ENCODE measurements around the gene MDK. TPM values are rescaled to one million over a fixed set of nuclear protein-coding genes. Genes with fewer than 3 reads are reported as not detected.

MDK gene
- total RNA-seq, 2 donors from 2014 or later, result 36.9 to 63.0 TPM

DNA sequence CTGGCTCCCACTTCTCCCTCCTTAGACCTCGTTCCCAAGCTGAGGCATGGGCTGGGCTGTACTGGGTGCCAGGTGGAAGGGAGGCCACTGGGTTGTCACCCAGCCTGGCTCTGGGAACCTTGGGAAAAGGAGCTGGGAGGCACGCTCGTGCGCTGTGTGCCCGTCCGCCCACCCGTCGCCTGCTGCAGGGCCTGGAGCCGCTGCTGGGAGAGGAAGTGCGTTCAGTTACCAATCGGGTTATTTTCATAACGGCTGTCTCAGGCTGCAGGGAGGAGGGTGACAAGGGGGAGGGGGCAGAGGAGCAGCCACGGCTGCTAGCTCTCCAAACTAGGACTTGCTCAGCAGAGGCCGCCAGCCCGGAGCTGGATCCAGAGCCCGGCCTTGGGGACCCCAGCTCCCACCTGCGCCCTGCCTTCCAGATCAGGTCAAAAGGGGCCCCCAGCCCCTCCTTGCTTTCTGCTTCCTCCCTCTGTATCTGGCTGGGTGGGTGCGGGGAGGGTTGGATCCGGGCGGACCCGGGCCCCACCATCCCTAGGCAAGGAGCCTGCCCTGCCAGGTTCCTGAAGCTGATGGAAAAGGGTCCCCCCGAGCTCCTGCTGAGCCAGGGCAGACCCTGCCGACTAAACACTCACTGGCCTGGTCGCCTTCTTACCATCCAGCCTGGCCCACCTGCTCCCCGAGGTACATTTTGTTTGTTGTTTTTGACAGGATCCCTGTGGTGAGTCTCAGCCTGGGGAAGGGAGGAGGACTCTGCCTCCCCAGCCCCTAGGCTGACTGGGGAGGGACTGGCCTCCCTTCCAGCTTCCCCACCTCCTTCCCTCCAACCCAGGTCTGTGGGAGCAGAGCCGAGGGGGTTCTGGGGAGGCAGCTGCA is 19.9 kb upstream of the MDK start:
- TF ChIP-seq POLR2A (IDR thresholded peaks at IDR 0.05), result peak in 2 of 3 donors; percentile 13 to 26
- TF ChIP-seq, protein P1, sequence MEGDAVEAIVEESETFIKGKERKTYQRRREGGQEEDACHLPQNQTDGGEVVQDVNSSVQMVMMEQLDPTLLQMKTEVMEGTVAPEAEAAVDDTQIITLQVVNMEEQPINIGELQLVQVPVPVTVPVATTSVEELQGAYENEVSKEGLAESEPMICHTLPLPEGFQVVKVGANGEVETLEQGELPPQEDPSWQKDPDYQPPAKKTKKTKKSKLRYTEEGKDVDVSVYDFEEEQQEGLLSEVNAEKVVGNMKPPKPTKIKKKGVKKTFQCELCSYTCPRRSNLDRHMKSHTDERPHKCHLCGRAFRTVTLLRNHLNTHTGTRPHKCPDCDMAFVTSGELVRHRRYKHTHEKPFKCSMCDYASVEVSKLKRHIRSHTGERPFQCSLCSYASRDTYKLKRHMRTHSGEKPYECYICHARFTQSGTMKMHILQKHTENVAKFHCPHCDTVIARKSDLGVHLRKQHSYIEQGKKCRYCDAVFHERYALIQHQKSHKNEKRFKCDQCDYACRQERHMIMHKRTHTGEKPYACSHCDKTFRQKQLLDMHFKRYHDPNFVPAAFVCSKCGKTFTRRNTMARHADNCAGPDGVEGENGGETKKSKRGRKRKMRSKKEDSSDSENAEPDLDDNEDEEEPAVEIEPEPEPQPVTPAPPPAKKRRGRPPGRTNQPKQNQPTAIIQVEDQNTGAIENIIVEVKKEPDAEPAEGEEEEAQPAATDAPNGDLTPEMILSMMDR (IDR thresholded peaks at IDR 0.05), result no peak
- peak; percentile 11 for ATAC-seq
- no peak overlapping the region for H3K4me3 ChIP-seq
- DNase-seq, result peak in 3 of 4 donors; percentile 55 to 70 (median 58)
- H3K27me3 ChIP-seq, result no peaks in the 10 kb centered on the region
- WGBS, 2 donors, result 37 to 74% methylated on average over 18 to 26 of the region's 26 CpGs
- H3K4me1 ChIP-seq, result peaks cover 57% of the 10 kb centered on the region
- intact Hi-C loops (cut with DNase I), result no loop called here
- peak overlapping the region in 3 of 4 donors; percentile 6 to 73 (median 58) for H3K27ac ChIP-seq
- H3K36me3 ChIP-seq (replicated peaks in 1 of 2; ENCODE audit: insufficient read depth in 1 of 2, low read depth in 2 of 2), result no peaks in the 10 kb centered on the region
- H3K9me3 ChIP-seq, result no peaks in the 10 kb centered on the region

DNA sequence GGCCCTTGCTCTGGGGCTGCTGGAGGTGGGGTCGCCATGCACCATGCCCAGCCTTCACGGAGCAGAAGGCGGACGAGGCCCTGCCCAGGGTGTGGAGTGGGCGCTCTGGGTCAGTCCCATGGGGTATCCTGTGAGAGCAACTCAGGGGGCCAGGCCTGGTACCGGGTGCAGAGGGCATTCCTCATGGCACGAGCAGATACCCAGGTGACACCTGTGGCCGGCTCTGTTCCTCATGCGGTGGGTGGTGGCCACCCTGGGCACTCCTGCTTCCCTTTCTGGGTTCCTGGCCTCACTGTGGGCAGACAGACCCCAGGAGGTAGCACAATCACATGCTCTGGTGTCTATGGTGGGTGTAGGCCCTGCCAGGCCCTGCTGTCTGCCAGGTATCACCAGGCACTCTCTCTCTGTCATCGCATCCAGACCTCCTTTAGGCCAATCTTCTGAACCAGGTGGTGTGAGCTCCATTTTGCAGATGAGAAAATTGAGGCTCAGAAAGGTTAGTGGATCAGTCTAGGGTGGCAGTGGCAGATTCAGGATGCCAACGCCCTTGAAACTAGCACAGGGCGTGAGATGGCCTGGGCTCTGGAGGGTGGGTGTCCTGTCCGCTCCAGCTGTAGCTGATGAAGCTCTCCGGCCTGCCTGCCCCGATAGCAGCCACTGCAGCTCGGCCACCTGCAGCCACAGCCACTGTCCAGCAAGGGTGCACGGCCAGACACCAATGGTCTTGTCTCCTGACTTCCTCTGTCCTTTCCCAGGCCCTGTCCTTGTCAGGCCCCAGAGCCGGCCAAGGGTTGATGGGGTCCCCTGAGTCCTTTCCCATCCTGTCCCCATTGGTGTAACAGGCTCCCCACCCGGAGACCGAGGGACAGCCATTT is 19.1 kb upstream of the MDK start:
- H3K9me3 ChIP-seq, result no peaks in the 10 kb centered on the region
- WGBS, 2 donors, result 84 to 91% methylated on average over 13 to 18 of the region's 20 CpGs
- TF ChIP-seq, protein P1 (IDR thresholded peaks at IDR 0.05), result no peak
- no peak for TF ChIP-seq POLR2A (IDR thresholded peaks at IDR 0.05)
- ATAC-seq, result no peak
- DNase-seq, result no peak
- peaks cover 48% of the 10 kb centered on the region for H3K4me1 ChIP-seq
- H3K27me3 ChIP-seq, result no peaks in the 10 kb centered on the region
- intact Hi-C loops (cut with DNase I), result no loop called here
- no peaks in the 10 kb centered on the region for H3K36me3 ChIP-seq (replicated peaks in 1 of 2; ENCODE audit: insufficient read depth in 1 of 2, low read depth in 2 of 2)
- no peak overlapping the region for H3K4me3 ChIP-seq
- peak overlapping the region in 2 of 4 donors; percentile 58 to 73 for H3K27ac ChIP-seq

DNA sequence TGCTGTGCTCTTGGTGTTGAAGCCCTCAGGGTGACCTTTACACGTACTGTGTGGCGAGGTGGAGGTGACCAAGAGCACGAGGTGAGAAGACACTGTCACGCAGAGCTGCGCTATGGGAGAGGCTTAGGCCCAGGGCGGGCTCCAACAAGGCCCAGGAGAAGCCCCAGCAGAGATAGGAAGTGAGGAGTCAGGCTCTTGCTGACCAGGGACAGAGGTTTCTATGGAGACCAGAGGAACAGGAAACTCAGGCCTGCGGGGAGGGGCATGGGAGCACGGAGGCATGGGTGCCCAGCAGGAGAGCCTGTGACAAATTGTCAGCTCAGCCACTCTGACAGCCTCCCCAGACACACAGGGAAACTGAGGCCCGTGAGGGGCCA is 18.4 kb upstream of the MDK start:
- Histone ChIP-seq H3K27ac (peak overlapping the region in 2 of 4 donors; percentile 58 to 73), H3K36me3 (replicated peaks in 1 of 2; ENCODE audit: insufficient read depth in 1 of 2, low read depth in 2 of 2) (no peaks in the 10 kb centered on the region), H3K4me1 (peaks cover 42% of the 10 kb centered on the region), H3K27me3 (no peaks in the 10 kb centered on the region), H3K9me3 (no peaks in the 10 kb centered on the region), H3K4me3 (no peak overlapping the region)
- TF ChIP-seq POLR2A (IDR thresholded peaks at IDR 0.05), result no peak
- TF ChIP-seq, protein P1 (IDR thresholded peaks at IDR 0.05), result no peak
- intact Hi-C loops (cut with DNase I), result no loop called here
- ATAC-seq (peak; percentile 47), DNase-seq (peak in 3 of 4 donors; percentile 52 to 71 (median 54))
- WGBS, 2 donors, result 60 to 70% methylated on average over 2 to 9 of the region's 9 CpGs

DNA sequence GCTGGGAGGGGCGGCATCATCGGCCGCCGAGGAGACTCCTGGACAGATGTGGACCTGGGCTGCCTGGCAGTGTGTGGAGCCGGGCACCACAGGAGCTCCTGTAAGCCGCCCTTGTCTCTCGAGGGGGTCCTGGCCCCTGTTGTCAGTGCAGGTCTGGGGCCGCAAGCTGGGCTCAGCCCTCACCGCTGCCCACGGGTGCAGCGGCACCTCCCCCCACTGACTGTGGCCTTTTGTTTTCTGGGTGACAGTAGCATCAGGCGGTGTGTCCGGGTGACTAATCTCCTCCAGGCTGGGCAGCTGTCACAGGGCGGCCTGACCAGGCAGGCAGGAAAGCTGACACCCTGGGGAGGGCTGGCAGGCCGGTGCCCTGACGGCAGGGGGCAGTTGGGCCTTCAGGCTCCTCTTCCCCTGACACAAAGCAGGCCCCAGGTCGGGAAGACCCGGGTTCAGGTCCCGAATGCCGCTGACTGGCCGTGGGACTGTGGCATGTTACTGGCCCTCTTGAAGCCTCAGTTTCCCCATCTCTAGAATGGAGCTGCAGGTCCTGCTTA is 17.9 kb upstream of the MDK start:
- Histone ChIP-seq H3K4me3 (no peak overlapping the region), H3K27me3 (no peaks in the 10 kb centered on the region), H3K27ac (peak overlapping the region in 2 of 4 donors; percentile 58 to 73), H3K4me1 (peaks cover 38% of the 10 kb centered on the region), H3K36me3 (replicated peaks in 1 of 2; ENCODE audit: insufficient read depth in 1 of 2, low read depth in 2 of 2) (no peaks in the 10 kb centered on the region), H3K9me3 (no peaks in the 10 kb centered on the region)
- DNase-seq, result peak in 1 of 4 donors; percentile 38
- ATAC-seq, result peak; percentile 31
- no peak for TF ChIP-seq POLR2A (IDR thresholded peaks at IDR 0.05)
- 64% methylated on average over 21 of the region's 21 CpGs; no CpG with 5 or more reads in 1 of the 2 donors for WGBS, 2 donors
- intact Hi-C loops (cut with DNase I), result no loop called here

DNA sequence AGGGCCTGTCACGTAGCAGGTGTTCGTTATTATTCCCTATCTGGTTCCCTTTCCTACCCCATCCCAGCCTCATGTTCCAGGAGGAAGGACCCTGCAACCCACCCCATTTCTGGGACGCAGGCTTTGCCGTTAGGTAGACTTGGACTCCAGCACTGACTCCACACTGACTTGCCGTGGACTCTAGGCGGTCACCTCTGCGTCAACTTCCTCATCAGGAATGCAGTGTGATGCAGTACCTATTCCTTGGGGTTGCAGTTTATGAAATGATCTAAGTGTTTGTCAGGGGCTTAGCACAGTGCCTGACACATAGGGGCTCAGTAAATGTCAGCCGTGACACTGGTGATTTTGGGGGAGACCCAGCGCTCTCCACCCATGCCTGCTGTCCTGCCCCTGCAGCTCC is 17.4 kb upstream of the MDK start:
- peak overlapping the region in 2 of 4 donors; percentile 58 to 73 for H3K27ac ChIP-seq
- H3K36me3 ChIP-seq (replicated peaks in 1 of 2; ENCODE audit: insufficient read depth in 1 of 2, low read depth in 2 of 2), result no peaks in the 10 kb centered on the region
- no peaks in the 10 kb centered on the region for H3K27me3 ChIP-seq
- DNase-seq, result no peak
- no peak for ATAC-seq
- no peaks in the 10 kb centered on the region for H3K9me3 ChIP-seq
- H3K4me3 ChIP-seq, result no peak overlapping the region
- H3K4me1 ChIP-seq, result peaks cover 38% of the 10 kb centered on the region
- 83 to 88% methylated on average over 9 of the region's 9 CpGs for WGBS, 2 donors
- intact Hi-C loops (cut with DNase I), result no loop called here
- TF ChIP-seq POLR2A (IDR thresholded peaks at IDR 0.05), result no peak
- TF ChIP-seq, protein P1 (IDR thresholded peaks at IDR 0.05), result no peak

All from body of pancreas (tissue), 4 donors.